SH-SY5Y (cell line): ENCODE measurements around the gene POLD4.

ENCODE experiments used
- GATA2 ChIP-seq: IDR thresholded peaks from 2 replicates; pipeline ENCODE4 v1.6.1; 2011; ENCODE audit warnings: mild to moderate bottlenecking, low read depth, low read length
- GATA3 ChIP-seq: IDR thresholded peaks from 2 replicates; pipeline ENCODE4 v1.6.1; 2011; ENCODE audit warnings: low read depth, mild to moderate bottlenecking, low read length, moderate library complexity

DNA sequence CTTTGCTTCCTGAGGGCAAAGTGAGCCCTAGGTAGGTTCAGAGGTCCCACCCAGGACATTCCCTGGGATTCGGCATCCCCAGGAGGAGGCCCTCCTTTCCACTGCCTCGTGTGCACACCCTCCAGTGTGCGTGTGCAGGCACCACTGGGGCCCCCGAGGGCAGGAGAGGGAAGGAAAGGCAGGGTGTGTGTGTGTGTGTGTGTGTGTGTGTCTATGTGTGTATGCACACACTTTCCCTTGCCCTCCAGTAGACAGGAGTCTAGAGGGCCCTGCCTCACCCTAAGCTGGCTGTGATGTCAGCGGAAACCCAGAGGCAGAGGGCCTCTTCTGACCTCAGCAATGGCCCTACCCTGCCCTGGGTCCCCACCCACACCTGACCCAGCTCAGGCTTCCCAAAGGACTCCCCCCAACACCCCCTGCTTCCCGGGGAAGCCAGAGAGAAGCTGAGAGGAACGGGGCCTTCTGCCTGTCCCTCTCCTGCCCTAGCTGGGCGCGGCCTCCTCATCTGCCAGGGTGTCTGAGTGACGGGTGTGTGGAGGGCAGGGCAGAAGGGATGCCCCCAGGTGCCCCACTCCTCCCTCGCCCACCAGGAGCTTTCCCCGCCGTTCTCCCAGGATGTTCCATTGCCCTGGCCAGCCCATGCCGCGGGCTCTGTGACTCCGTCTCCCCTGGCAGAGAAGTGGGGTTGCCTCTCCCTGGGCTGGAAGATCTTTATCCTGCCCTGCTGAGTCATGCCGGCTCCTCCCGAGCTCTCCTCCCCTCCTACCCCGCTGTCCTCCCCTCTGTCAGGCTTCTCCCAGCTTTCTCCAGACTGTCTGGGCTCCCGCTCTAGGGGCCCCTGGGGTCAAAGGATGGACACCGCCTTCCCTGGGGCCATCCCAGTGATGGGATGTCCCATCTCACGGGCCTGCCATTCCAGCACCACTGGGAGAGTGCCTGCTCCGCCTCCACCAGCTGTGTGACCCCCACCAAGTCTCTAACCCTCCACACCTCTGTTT is 26.0 kb upstream of the POLD4 start:
- TF ChIP-seq GATA2 (0 out of 2 replicates have a peak, but pooled peaks have one; percentile 10), GATA3 (no peak)
